KOPT-K1 (cell line): ENCODE results near the gene TSPAN5.

Experiments used
- H3K27ac ChIP-seq: fragments of 200-600 bp; sonication (generic); 2 replicates; pipeline ENCODE4 v1.5.1; 2016; ENCODE audit warnings: antibody characterized with exemption, mild to moderate bottlenecking, low read depth, low read length; ENCODE audit not compliant: poor library complexity, severe bottlenecking
- H3K36me3 ChIP-seq: fragments of 200-600 bp; sonication (generic); 2 replicates; pipeline ENCODE4 v1.5.1; 2017; ENCODE audit warnings: antibody characterized with exemption, mild to moderate bottlenecking, low read length, moderate library complexity; ENCODE audit not compliant: insufficient read depth
- H3K9me3 ChIP-seq: fragments of 200-600 bp; sonication (generic); 2 replicates; pipeline ENCODE4 v1.5.1; 2017; ENCODE audit warnings: antibody characterized with exemption, low read length, mild to moderate bottlenecking; ENCODE audit not compliant: insufficient read depth, poor library complexity, severe bottlenecking

The TSPAN5 gene

DNA sequence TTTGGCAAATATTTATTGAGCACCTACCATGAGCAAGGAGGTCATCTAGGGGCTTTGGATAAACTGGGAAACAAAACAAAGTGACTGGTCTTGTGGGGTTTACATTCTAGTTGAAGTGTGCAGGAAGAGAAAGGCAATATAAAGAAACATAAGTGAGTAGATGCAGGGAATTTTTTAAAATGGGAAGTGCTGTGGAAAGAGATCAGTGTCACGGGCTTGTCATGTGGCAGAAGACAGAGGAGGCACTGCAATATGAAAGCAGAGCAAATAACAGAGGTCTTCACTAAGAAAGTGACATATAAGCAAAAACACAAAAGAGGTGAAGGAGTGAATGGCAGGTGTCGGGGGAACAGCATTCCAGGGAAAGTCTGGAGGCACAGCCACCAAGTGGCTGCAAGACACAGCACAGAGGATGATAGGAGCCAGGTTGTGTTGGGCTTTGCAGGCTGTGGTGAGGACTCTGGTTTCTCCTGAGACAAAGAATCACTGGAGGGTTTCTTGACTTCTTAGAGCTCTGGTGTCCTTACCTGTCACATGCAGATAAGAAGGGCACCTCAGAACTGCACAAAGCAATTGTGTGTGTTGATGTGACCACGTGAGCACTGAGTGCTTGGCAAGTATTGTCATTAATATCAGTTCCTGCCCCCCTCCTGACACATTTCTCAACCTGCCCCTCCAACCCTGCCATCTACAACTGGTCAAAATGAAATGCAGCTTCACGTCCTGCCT, 143.5 kb downstream of the TSPAN5 start:
- Histone ChIP-seq H3K27ac (no peak overlapping the region), H3K36me3 (no peaks in the 10 kb centered on the region), H3K9me3 (no peaks in the 10 kb centered on the region)

DNA sequence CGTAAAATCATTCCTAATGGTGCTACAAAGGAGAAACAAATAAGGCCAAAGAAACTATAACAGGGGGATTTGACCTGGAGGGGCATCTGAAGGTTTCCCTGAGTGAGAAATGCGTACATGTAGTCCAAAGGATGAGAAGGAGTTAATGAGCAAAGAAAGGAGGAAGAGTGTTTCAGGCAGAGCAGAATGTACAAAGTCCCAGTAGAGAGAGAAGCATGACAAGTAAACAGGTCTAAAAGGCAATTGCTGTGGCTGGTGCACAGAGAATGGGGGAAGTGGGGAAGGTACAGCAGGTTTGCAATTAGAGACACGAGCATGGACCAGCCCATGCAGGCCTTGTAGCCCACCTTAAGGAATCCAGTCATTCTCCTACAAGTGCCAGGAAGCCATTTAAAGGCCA, 145.5 kb downstream of the TSPAN5 start:
- Histone ChIP-seq H3K36me3 (no peaks in the 10 kb centered on the region), H3K9me3 (no peaks in the 10 kb centered on the region), H3K27ac (no peak overlapping the region)

DNA sequence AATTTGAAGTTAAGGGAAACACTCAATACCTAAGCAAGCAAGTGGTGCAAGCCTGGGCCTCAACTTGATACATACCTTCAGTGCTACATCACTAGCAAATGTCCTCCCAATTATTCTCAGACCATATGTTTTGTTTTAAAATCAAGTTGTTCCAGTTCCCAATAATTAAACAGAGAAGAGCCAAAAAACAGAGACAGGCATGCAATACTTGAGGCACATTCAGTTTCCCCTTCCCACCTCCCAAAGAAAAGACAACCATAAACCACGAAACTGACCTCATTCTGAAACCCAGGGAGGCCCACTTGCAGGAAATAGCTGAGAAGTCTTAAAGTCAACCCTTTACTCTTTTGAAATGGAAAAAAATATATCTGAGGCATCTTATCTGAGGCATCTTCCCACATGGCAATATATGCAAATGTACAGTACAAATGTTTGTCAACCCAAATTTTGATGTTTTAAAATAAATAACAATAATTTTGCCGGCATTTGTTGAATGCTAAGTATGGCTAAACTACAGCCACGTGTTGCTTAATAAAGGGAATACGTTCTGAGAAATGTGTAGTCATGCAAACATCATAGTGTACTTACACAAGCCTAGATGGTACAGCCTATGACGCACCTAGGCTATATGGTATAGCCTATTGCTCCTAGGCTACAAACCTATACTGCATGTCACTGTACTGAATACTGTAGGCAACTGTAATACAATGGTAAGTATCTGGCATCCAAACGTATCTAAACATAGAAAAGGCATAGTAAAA, 147.5 kb downstream of the TSPAN5 start:
- no peaks in the 10 kb centered on the region for H3K9me3 ChIP-seq
- no peaks in the 10 kb centered on the region for H3K36me3 ChIP-seq
- no peak overlapping the region for H3K27ac ChIP-seq

DNA sequence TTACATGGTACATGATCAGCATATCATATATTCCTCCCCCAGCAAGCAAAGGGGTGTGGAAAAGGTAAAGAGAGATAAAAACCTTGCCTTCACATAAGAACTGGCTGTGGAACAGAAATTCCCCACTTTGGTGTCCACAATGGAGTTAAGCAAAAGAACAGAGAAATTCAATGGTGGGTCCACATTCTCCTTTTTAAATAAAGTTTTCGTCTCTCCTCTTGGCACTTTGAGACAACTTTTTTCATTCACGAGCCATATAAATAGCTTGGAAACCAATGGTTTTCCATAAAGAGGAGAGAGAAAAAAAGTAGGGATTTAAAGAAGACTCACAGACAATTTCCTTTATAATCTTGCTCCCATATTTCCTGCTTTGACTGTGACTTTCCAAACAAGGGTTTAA, 148.1 kb downstream of the TSPAN5 start:
- Histone ChIP-seq H3K9me3 (no peaks in the 10 kb centered on the region), H3K27ac (no peak overlapping the region), H3K36me3 (no peaks in the 10 kb centered on the region)

DNA sequence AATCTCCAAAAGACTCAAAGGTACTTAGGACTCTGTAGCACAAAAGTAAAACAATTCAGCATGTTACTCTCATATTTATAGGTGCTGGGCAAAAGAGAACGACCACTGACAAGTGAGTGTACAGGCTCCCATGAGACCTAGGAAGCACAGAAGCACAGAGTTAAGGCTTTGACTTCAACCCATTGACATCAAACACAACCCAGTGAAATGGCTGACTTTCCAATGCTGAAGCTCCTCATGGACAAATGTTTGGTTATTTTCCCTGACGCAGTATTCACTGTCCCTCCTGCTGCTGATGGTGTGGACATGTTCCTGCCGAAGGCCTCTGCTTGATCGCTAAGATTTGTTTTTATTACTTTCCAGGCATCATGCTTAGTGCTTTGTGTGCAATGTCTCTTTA, 148.7 kb downstream of the TSPAN5 start:
- H3K36me3 ChIP-seq = no peaks in the 10 kb centered on the region
- H3K27ac ChIP-seq = no peak overlapping the region
- H3K9me3 ChIP-seq = no peaks in the 10 kb centered on the region

DNA sequence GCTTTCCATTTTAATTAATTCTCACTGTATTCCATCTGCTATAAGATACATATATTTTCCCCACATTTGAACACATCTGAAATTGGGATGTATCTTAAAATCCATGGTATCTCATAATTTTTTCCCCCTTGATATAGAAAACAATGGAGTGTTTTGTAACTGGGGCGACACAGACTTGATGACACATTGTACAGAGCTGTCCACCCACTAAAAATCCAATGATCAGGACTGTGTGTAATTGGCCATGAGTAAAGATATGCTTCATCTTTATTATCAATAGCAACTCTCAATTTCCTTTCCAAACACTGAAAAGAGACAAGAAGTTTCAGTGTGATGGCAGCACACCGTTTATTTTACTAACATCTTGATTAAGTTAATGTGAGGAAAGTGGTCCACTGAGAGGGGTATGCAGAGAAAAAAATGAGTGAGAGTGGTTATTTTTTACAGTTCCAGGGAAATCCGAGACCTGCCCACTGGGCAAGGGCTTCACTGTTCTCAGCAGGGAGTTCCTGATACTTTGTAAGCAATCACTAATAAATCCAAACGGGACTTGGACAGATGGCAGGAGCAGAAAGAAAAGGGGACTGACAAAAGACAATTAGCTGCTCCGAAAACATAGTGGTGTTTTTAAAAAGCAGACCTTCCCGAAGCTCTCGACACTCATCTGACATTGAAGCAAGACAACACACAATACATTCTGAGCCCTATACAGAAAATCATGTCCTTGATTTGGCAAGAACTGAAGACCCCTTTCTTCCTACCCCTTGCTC, 149.4 kb downstream of the TSPAN5 start:
- no peaks in the 10 kb centered on the region for H3K9me3 ChIP-seq
- H3K27ac ChIP-seq = no peak overlapping the region
- H3K36me3 ChIP-seq = no peaks in the 10 kb centered on the region

DNA sequence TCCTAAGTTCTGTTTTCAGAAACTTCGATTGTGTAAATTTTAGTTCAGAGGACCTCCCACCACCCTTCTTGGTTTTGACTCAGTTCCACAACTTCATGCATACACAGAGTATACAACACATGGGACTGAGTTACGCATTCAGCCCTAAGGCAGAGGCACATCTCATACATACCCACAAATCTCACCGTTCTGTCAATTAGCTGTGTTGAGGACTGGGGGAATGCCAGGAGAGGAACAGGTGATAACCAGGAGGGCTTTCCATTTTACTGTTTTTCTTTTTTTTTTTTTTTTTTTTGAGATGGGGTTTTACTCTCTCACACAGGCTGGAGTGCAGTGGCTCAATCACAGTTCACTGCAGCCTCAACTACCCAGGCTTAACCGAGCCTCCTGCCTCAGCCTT, 150.2 kb downstream of the TSPAN5 start:
- no peak overlapping the region for H3K27ac ChIP-seq
- no peaks in the 10 kb centered on the region for H3K36me3 ChIP-seq
- H3K9me3 ChIP-seq = no peaks in the 10 kb centered on the region

DNA sequence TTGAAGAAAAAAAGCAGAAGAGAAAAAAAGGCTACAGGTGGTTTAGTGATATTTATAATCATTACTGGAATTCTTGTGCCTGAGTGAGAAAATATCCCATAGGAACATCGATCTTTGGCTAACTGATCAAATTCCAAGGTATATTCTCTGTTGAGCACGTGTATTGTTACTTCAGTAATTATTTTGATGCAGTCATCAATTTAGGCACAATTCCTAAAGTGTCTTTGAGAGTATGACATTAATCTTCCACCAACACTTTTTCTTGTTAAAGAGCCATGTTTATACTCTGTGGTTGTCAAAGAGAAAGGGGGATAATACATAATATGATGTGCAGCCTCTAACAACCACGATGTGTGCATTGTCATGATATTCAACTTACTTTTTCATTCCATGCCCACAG, 151.1 kb downstream of the TSPAN5 start:
- no peaks in the 10 kb centered on the region for H3K36me3 ChIP-seq
- no peak overlapping the region for H3K27ac ChIP-seq
- H3K9me3 ChIP-seq = no peaks in the 10 kb centered on the region

DNA sequence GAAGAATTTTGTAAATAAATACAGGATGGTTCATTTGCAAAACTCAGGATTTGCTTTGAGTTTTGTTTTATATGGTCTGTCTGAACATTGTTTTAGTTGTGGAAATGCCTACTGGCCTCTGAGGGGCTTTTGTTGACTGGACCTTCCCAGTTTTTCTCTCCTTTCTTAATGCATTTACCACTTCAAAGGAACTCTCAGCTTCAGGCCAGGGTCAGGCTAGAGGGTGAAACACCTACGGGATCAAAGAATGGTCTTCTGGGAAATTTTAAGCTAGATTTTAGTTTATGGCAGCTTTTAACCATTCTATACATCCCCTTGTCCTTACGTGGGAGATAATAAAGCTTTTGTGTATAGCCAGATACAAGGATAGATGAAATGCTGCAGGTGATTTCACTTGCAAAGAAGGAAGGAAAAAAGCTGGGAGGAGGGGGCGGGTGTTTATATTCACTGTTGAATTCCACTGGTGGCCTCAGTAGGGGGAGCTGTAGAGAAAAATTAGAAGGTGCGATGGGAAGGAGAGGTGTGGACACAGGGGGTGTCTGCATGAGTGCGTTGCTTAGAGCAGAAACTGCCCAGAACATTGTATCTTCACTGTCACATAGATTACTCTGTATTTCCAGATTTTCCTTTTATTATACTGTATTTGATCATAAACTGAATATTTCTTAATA, 151.8 kb downstream of the TSPAN5 start:
- Histone ChIP-seq H3K9me3 (no peaks in the 10 kb centered on the region), H3K36me3 (no peaks in the 10 kb centered on the region), H3K27ac (no peak overlapping the region)

DNA sequence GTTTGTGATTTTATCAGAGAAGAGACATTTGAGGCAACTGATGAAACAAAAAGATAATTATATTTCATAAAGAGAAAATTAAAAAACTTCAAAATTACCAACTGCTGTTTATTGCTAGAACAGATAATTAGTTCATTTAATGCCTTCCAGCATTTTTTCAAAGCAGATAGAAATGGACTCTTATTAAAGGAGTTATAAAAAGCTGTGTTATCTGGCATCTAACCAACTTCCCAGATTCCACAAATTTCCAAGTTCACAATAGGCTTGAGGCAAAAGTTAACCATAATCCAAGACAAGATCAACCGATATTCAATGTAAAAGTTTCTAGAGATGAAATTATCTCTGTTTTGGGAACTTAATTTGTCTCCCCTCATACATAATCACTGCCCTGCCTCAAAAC, 152.4 kb downstream of the TSPAN5 start:
- H3K9me3 ChIP-seq = no peaks in the 10 kb centered on the region
- H3K36me3 ChIP-seq = no peaks in the 10 kb centered on the region
- no peak overlapping the region for H3K27ac ChIP-seq

DNA sequence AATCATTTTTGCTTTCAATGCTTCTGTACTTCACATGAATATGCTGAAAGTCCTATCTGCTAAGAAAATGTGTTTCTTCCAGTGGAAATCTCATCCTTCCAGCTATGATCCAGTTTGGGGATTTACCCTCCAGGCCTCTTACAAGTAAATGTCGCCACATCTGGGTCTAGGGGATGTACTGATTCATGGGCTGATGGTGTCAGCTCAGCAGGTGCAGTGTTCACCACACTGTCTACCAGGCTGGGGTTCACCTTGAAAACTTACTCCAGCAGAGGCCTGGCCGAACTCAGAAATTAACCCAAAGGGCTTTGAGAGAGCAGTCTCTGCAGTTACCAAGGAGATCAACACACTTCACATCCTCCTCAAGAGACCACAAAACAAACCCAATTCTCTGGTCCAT, 154.3 kb downstream of the TSPAN5 start:
- H3K36me3 ChIP-seq = no peaks in the 10 kb centered on the region
- H3K27ac ChIP-seq = no peak overlapping the region
- no peaks in the 10 kb centered on the region for H3K9me3 ChIP-seq

DNA sequence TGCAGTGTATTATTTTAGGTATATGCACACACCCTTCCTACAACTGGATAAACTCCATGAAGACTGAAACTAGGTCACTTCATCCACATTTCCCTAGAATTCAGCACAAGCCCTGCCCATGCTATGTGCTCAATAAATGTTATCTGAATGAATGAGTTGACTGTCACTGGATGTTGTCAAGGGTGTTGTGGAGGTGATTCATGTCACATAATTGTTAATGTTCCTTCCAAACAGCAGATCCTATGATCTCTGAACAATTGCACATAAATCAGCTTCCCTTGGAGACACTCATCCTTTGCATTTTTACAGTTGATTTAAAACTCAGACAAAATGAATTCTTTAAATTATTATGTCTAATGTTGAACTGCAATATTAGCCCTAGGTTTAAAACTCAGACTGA, 154.7 kb downstream of the TSPAN5 start:
- Histone ChIP-seq H3K27ac (no peak overlapping the region), H3K9me3 (no peaks in the 10 kb centered on the region), H3K36me3 (no peaks in the 10 kb centered on the region)

DNA sequence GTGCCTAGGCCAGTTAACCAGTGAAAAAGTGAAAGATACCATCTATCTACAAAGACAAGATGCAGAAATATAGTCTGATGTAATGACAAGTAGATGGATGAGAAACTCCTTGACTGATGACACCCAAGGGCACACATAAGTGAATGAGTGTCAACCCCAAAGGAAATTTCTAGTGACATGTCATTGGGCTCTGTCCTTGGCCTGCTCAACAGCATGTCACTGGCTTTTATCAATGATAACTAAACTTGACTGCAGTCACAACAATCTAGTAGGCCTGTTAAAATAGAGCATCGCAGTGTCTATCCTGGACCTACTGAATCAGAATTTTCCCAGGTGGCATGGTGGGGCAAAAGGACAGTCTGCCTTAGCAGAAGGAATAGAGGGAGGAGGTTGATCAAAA, 155.8 kb downstream of the TSPAN5 start:
- Histone ChIP-seq H3K9me3 (no peaks in the 10 kb centered on the region), H3K27ac (no peak overlapping the region), H3K36me3 (no peaks in the 10 kb centered on the region)

DNA sequence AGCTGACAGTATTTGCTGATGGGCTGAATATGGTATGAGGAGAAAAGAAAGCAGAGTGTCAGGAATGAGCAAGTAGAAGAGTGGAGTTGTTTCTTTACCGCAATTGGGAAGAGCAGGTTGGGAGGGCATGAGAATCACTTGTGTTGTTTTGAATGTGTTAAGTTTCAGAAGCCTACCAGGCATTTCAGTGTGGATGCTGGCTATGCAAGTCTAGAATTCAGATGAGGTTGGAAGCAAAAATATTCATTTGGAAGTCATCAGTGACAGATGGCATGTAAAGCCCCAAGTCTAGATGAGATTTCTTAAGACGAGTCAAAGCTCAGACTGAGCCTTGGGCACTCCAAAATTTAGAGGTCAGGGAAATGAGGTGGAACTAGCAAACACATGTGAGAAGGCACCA, 156.4 kb downstream of the TSPAN5 start:
- Histone ChIP-seq H3K9me3 (no peaks in the 10 kb centered on the region), H3K27ac (no peak overlapping the region), H3K36me3 (no peaks in the 10 kb centered on the region)

DNA sequence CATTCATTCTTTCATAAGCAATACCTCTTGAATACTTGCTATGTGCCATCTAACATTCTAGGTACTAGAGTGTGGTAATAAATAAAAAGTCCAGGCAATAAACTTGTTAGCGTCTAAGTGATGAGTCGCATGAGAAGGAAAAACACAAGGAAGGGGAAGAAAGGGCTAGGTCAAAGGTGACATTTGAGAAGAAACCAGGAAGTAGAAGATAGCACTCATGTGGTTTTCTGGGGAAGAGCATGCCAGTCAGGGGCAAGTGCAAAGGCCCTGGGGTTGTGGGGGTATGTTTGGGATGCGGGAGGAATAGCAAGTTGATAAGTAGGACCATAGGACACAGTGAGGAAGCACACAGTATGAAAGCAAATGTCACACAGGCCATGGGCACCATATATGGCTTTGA, 157.0 kb downstream of the TSPAN5 start:
- no peaks in the 10 kb centered on the region for H3K36me3 ChIP-seq
- no peaks in the 10 kb centered on the region for H3K9me3 ChIP-seq
- H3K27ac ChIP-seq = no peak overlapping the region
